Ovary (tissue), 3 donors: ENCODE results near the gene TBC1D8B.

Experiments used
- CTCF ChIP-seq, 3 donors: fragments of 450-650 bp in 2 of 3; fragments of 200-600 bp in 1 of 3; IDR thresholded peaks; one replicate each; pipeline versions ENCODE4 v1.5.1 to v1.8.0; 2016 to 2022; ENCODE audit warnings: antibody characterized with exemption in 3 of 3, mild to moderate bottlenecking in 1 of 3
- EP300 ChIP-seq: sonication (generic); formaldehyde crosslinking; IDR thresholded peaks from one replicate; pipeline ENCODE4 v1.6.1; 2017; ENCODE audit warnings: antibody characterized with exemption
- POLR2A ChIP-seq: fragments of 450-650 bp; IDR thresholded peaks from one replicate; pipeline ENCODE4 v1.6.1; 2017; ENCODE audit warnings: antibody characterized with exemption, mild to moderate bottlenecking, moderate library complexity
- donor health status: DM: no; HTN: no; CAD: no.

GRCh38 chrX:106863697-106864096 lies 61.2 kb downstream of the TBC1D8B start:
- TF ChIP-seq POLR2A = no peak
- no peak for TF ChIP-seq CTCF (IDR thresholded peaks at IDR 0.05)
- TF ChIP-seq EP300 = no peak
